22Rv1 (cell line): ENCODE results near the gene PLEKHM3.

ENCODE experiments used
- ZFX ChIP-seq: fragments of 450-650 bp; IDR thresholded peaks from 2 replicates; pipeline ENCODE4 v1.6.1; 2017; ENCODE audit warnings: antibody characterized with exemption, borderline replicate concordance
- TF ChIP-seq, protein P1 (sequence below): fragments of 450-650 bp; IDR thresholded peaks from 2 replicates; pipeline ENCODE4 v1.5.1; 2017; ENCODE audit warnings: mild to moderate bottlenecking

- TF ChIP-seq, protein P1, sequence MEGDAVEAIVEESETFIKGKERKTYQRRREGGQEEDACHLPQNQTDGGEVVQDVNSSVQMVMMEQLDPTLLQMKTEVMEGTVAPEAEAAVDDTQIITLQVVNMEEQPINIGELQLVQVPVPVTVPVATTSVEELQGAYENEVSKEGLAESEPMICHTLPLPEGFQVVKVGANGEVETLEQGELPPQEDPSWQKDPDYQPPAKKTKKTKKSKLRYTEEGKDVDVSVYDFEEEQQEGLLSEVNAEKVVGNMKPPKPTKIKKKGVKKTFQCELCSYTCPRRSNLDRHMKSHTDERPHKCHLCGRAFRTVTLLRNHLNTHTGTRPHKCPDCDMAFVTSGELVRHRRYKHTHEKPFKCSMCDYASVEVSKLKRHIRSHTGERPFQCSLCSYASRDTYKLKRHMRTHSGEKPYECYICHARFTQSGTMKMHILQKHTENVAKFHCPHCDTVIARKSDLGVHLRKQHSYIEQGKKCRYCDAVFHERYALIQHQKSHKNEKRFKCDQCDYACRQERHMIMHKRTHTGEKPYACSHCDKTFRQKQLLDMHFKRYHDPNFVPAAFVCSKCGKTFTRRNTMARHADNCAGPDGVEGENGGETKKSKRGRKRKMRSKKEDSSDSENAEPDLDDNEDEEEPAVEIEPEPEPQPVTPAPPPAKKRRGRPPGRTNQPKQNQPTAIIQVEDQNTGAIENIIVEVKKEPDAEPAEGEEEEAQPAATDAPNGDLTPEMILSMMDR, result no peak
- TF ChIP-seq ZFX, result no peak
Observed at GRCh38 chr2:207988975-207989374, 36.4 kb downstream of the PLEKHM3 start.
